Measurements from ENCODE around the gene GPR137B.

Gene GPR137B

GRCh38 chr1:236258114-236258622, 115.8 kb downstream of the GPR137B start:
- no peak for DNase-seq (ENCODE audit: low read depth)
